MM.1S (cell line): ENCODE data around the gene PRKD1.

Experiments
- DNase-seq: peaks from one replicate; pipeline ENCODE4 v3.0.0-alpha.2; 2015
- H2AFZ ChIP-seq: fragments of 300-600 bp; sonication (generic); 2 replicates; pipeline ENCODE4 v1.6.0; 2016; ENCODE audit warnings: antibody characterized with exemption, low read length
- H3F3A ChIP-seq: fragments of 300-600 bp; sonication (generic); 2 replicates; pipeline ENCODE4 v1.6.1; 2016; ENCODE audit warnings: mild to moderate bottlenecking, antibody characterized with exemption, low read length, moderate library complexity, mixed read lengths; ENCODE audit not compliant: insufficient read depth
- H3K27ac ChIP-seq: fragments of 300-600 bp; sonication (generic); 2 replicates; pipeline ENCODE4 v1.5.1; 2016; ENCODE audit warnings: mild to moderate bottlenecking, low read length
- H3K27me3 ChIP-seq: fragments of 300-600 bp; sonication (generic); replicated peaks from 2 replicates; pipeline ENCODE4 v1.6.0; 2016; ENCODE audit warnings: low read length; ENCODE audit not compliant: insufficient read depth
- H3K36me3 ChIP-seq: fragments of 300-600 bp; sonication (generic); replicated peaks from 2 replicates; pipeline ENCODE4 v1.6.1; 2016; ENCODE audit warnings: mild to moderate bottlenecking, low read length, mixed read lengths; ENCODE audit not compliant: insufficient read depth
- H3K4me1 ChIP-seq: fragments of 300-600 bp; sonication (generic); 2 replicates; pipeline ENCODE4 v1.6.1; 2016; ENCODE audit warnings: low read length, mixed read lengths
- H3K4me2 ChIP-seq: fragments of 300-600 bp; sonication (generic); 2 replicates; pipeline ENCODE4 v1.6.0; 2016; ENCODE audit warnings: low read depth, low read length
- H3K4me3 ChIP-seq: fragments of 300-600 bp; sonication (generic); 2 replicates; pipeline ENCODE4 v1.5.1; 2016; ENCODE audit warnings: low read length, mixed read lengths
- H3K79me2 ChIP-seq: fragments of 300-600 bp; sonication (generic); 2 replicates; pipeline ENCODE4 v1.6.1; 2016; ENCODE audit warnings: mixed run types, low read length, mixed read lengths
- H3K9ac ChIP-seq: fragments of 300-600 bp; sonication (generic); 2 replicates; pipeline ENCODE4 v1.6.1; 2016; ENCODE audit warnings: low read length, mixed read lengths
- H3K9me2 ChIP-seq: fragments of 300-600 bp; sonication (generic); replicated peaks from 2 replicates; pipeline ENCODE4 v1.6.1; 2016; ENCODE audit warnings: mild to moderate bottlenecking, low read length, mixed read lengths; ENCODE audit not compliant: insufficient read depth
- H3K9me3 ChIP-seq: fragments of 300-600 bp; sonication (generic); replicated peaks from 2 replicates; pipeline ENCODE4 v1.6.1; 2016; ENCODE audit warnings: mild to moderate bottlenecking, low read length, mixed read lengths; ENCODE audit not compliant: insufficient read depth
- H4K20me1 ChIP-seq: fragments of 300-600 bp; sonication (generic); 2 replicates; pipeline ENCODE4 v1.6.1; 2016; ENCODE audit warnings: mild to moderate bottlenecking, low read length, moderate library complexity, mixed read lengths; ENCODE audit not compliant: insufficient read depth
- CTCF ChIP-seq: fragments of 300-600 bp; sonication (generic); IDR thresholded peaks from 2 replicates; pipeline ENCODE4 v1.5.1; 2016; ENCODE audit warnings: antibody characterized with exemption, low read length, mixed read lengths
- EZH2 ChIP-seq: fragments of 300-600 bp; sonication (generic); optimal IDR thresholded peaks from 2 replicates; pipeline ENCODE3; 2017; ENCODE audit warnings: low read depth, mild to moderate bottlenecking, antibody characterized with exemption, low read length, mixed read lengths
- EZH2phosphoT487 ChIP-seq: fragments of 300-600 bp; sonication (generic); IDR thresholded peaks from 2 replicates; pipeline ENCODE4 v1.6.1; 2018; ENCODE audit warnings: antibody characterized with exemption, low read length

PRKD1 gene

GRCh38 chr14:29896354-29896821 is 31.3 kb downstream of the PRKD1 start:
- H3K4me3 ChIP-seq: no peak overlapping the region
- H3K36me3 ChIP-seq: no peaks in the 10 kb centered on the region
- no peak overlapping the region for H2AFZ ChIP-seq
- no peaks in the 10 kb centered on the region for H3K9me2 ChIP-seq
- no peak overlapping the region for H3K27ac ChIP-seq
- DNase-seq: no peak
- no peaks in the 10 kb centered on the region for H4K20me1 ChIP-seq
- no peaks in the 10 kb centered on the region for H3K27me3 ChIP-seq
- no peak overlapping the region for H3K9ac ChIP-seq
- H3K4me2 ChIP-seq: no peak overlapping the region
- no peaks in the 10 kb centered on the region for H3K79me2 ChIP-seq
- no peak for TF ChIP-seq CTCF
- TF ChIP-seq EZH2phosphoT487: no peak
- TF ChIP-seq EZH2: no peak
- no peaks in the 10 kb centered on the region for H3K4me1 ChIP-seq
- no peaks in the 10 kb centered on the region for H3K9me3 ChIP-seq
- H3F3A ChIP-seq: no peaks in the 10 kb centered on the region

GRCh38 chr14:29895591-29896083 is 32.0 kb downstream of the PRKD1 start:
- Histone ChIP-seq H3K9me3 (no peaks in the 10 kb centered on the region), H3K9ac (no peak overlapping the region), H4K20me1 (no peaks in the 10 kb centered on the region), H3F3A (no peaks in the 10 kb centered on the region), H2AFZ (no peak overlapping the region), H3K4me2 (no peak overlapping the region), H3K27me3 (no peaks in the 10 kb centered on the region), H3K4me1 (no peaks in the 10 kb centered on the region), H3K9me2 (no peaks in the 10 kb centered on the region), H3K36me3 (no peaks in the 10 kb centered on the region), H3K4me3 (no peak overlapping the region), H3K27ac (no peak overlapping the region), H3K79me2 (no peaks in the 10 kb centered on the region)
- DNase-seq: no peak
- TF ChIP-seq EZH2phosphoT487 (no peak), CTCF (no peak), EZH2 (no peak)

- no peaks in the 10 kb centered on the region for H4K20me1 ChIP-seq
- DNase-seq: no peak
- H3K9me3 ChIP-seq: no peaks in the 10 kb centered on the region
- no peaks in the 10 kb centered on the region for H3K36me3 ChIP-seq
- no peaks in the 10 kb centered on the region for H3F3A ChIP-seq
- H3K9ac ChIP-seq: no peak overlapping the region
- no peaks in the 10 kb centered on the region for H3K27me3 ChIP-seq
- TF ChIP-seq CTCF: no peak
- no peak for TF ChIP-seq EZH2
- no peak for TF ChIP-seq EZH2phosphoT487
- no peak overlapping the region for H3K4me3 ChIP-seq
- H3K4me2 ChIP-seq: no peak overlapping the region
- no peaks in the 10 kb centered on the region for H3K4me1 ChIP-seq
- H3K9me2 ChIP-seq: no peaks in the 10 kb centered on the region
- H3K79me2 ChIP-seq: no peaks in the 10 kb centered on the region
- H3K27ac ChIP-seq: no peak overlapping the region
- no peak overlapping the region for H2AFZ ChIP-seq
These were observed 33.7 kb downstream of the PRKD1 start for GRCh38 chr14:29893989-29894388.
